Measurements from ENCODE around the gene HIPK4.

- no peak for TF ChIP-seq POLR2A (IDR thresholded peaks at IDR 0.05; ENCODE audit: low read depth, low read length)
- TF ChIP-seq TAF1 (IDR thresholded peaks at IDR 0.05; ENCODE audit: low read depth, low read length) = no peak
- no peak for TF ChIP-seq POLR2AphosphoS5 (IDR thresholded peaks at IDR 0.05; ENCODE audit: low read depth, low read length)
- TF ChIP-seq PAX5 (IDR thresholded peaks at IDR 0.05; ENCODE audit: insufficient read depth, low read length, severe bottlenecking) = no peak
- TF ChIP-seq POU2F2 (IDR thresholded peaks at IDR 0.05; ENCODE audit: low read depth, low read length) = no peak
Observed at GRCh38 chr19:40379446-40380198, 10.4 kb downstream of the HIPK4 start.

Measured in GM12891 (cell line).